Thyroid gland (tissue), 4 donors: ENCODE results near the gene SSB.

Experiments used
- POLR2A ChIP-seq, 2 donors: fragments of 450-650 bp; IDR thresholded peaks; one replicate each; pipeline ENCODE4 v1.6.1; 2017; ENCODE audit warnings: antibody characterized with exemption in 2 of 2, mild to moderate bottlenecking in 2 of 2, moderate library complexity in 1 of 2
- TF ChIP-seq, protein P1 (sequence below), 6 experiments: fragments of 200-600 bp in 3 of 6; fragments of 450-650 bp in 3 of 6; sonication (generic) in 3 of 6; IDR thresholded peaks; one replicate each; pipeline ENCODE4 v1.5.1; 2016 to 2019; ENCODE audit warnings: antibody characterized with exemption in 6 of 6, mild to moderate bottlenecking in 2 of 6, inconsistent platforms in 1 of 6, moderate library complexity in 1 of 6

DNA sequence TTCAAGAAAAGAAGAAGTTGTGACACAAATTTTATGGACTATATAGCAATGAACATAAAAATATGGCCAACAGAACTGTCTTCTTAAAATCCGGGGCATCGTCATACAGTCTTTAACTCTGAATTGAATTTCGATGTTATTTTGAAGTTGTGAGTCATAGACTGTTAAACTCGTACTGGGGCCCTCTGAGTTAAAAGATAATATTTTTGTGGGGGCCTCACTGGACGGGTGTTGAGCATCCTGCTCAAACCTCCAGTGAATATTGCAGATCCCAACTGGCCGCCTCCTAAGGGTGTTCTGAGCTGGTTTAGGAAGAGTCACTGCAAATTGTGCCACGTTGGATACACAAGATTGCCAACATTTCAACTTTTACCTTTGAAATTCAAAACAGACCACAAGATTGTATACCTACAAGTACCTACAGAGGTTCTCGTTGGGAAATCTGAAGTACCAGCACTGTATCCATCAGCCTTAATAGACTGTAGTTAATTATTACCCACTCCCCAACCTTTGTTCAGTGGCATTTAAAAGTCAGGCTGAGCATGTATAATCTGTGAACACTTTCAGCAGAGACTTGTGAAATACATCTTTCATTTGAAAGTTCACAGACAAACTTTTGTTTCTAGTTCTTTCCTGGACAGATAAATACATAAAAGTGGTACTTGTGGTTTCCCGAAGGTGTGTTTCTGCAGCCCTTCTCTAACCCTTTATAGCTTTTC, 37.3 kb upstream of the SSB start:
- TF ChIP-seq, protein P1, sequence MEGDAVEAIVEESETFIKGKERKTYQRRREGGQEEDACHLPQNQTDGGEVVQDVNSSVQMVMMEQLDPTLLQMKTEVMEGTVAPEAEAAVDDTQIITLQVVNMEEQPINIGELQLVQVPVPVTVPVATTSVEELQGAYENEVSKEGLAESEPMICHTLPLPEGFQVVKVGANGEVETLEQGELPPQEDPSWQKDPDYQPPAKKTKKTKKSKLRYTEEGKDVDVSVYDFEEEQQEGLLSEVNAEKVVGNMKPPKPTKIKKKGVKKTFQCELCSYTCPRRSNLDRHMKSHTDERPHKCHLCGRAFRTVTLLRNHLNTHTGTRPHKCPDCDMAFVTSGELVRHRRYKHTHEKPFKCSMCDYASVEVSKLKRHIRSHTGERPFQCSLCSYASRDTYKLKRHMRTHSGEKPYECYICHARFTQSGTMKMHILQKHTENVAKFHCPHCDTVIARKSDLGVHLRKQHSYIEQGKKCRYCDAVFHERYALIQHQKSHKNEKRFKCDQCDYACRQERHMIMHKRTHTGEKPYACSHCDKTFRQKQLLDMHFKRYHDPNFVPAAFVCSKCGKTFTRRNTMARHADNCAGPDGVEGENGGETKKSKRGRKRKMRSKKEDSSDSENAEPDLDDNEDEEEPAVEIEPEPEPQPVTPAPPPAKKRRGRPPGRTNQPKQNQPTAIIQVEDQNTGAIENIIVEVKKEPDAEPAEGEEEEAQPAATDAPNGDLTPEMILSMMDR (IDR thresholded peaks at IDR 0.05), result no peak
- TF ChIP-seq POLR2A (IDR thresholded peaks at IDR 0.05), result no peak
